OCI-LY7 (cell line): ENCODE measurements around the gene SNX20. TPM values are rescaled to one million over a fixed set of nuclear protein-coding genes. Genes with fewer than 3 reads are reported as not detected.

Experiments used
- BruUV-seq: library from RNA; stranded (reverse); fragments of 400-500 nt; replicated peaks from 2 replicates; lab custom pipeline; 2021; lab: Mats Ljungman, UMichigan
- CTCF ChIA-PET: fragments of 300-600 bp; sonication (Branson Sonifier 250); formaldehyde crosslinking; loops from one replicate; lab custom pipeline; 2022; ENCODE audit warnings: antibody characterized with exemption; ENCODE audit not compliant: unreplicated experiment; lab: Charles Lee
- POLR2A ChIA-PET: fragments of 300-600 bp; sonication (Branson Sonifier 250); formaldehyde crosslinking; loops from one replicate; lab custom pipeline; 2022; ENCODE audit warnings: antibody characterized with exemption; lab: Charles Lee
- DNase-seq: peaks from one replicate; pipeline ENCODE4 v3.0.0-alpha.2; 2015; ENCODE audit warnings: low spot score
- H2AFZ ChIP-seq: fragments of 200-600 bp; sonication (generic), shearing (Covaris generic); 2 replicates; pipeline ENCODE4 v1.6.1; 2014; ENCODE audit warnings: mild to moderate bottlenecking, antibody characterized with exemption, low read length, moderate library complexity
- H3K27ac ChIP-seq: fragments of 200-600 bp; sonication (generic); 2 replicates; pipeline ENCODE4 v1.5.1; 2014; ENCODE audit warnings: mixed run types, low read depth, mild to moderate bottlenecking, moderate library complexity, low read length, inconsistent platforms; ENCODE audit not compliant: poor library complexity, severe bottlenecking
- H3K36me3 ChIP-seq: fragments of 200-600 bp; sonication (generic); 2 replicates; pipeline ENCODE4 v1.6.1; 2014; ENCODE audit warnings: mild to moderate bottlenecking, antibody characterized with exemption, low read length, moderate library complexity, mixed read lengths; ENCODE audit not compliant: insufficient read depth
- H3K4me1 ChIP-seq: fragments of 200-600 bp; sonication (generic); 2 replicates; pipeline ENCODE4 v1.5.1; 2014; ENCODE audit warnings: mild to moderate bottlenecking, low read length; ENCODE audit not compliant: insufficient read depth, poor library complexity, severe bottlenecking
- H3K4me2 ChIP-seq: fragments of 200-600 bp; sonication (generic); 2 replicates; pipeline ENCODE4 v1.6.1; 2014; ENCODE audit warnings: mild to moderate bottlenecking, low read length
- H3K4me3 ChIP-seq: fragments of 200-600 bp; sonication (generic); 2 replicates; pipeline ENCODE4 v1.5.1; 2014; ENCODE audit warnings: mild to moderate bottlenecking, low read depth, low read length; ENCODE audit not compliant: poor library complexity, severe bottlenecking
- H3K79me2 ChIP-seq: fragments of 200-600 bp; sonication (generic); 2 replicates; pipeline ENCODE4 v1.6.1; 2016; ENCODE audit warnings: low read depth, mild to moderate bottlenecking, low read length, moderate library complexity, mixed read lengths; ENCODE audit not compliant: insufficient read depth
- H3K9me2 ChIP-seq: fragments of 200-600 bp; sonication (generic); 2 replicates; pipeline ENCODE4 v1.6.1; 2016; ENCODE audit warnings: mild to moderate bottlenecking, low read length, mixed read lengths; ENCODE audit not compliant: insufficient read depth
- H3K9me3 ChIP-seq: fragments of 200-600 bp; sonication (generic); 2 replicates; pipeline ENCODE4 v1.6.1; 2014; ENCODE audit warnings: mild to moderate bottlenecking, mixed run types, low read length, mixed read lengths
- H4K20me1 ChIP-seq: fragments of 200-600 bp; sonication (generic); 2 replicates; pipeline ENCODE4 v1.6.1; 2014; ENCODE audit warnings: mild to moderate bottlenecking, antibody characterized with exemption, low read length, moderate library complexity, mixed read lengths; ENCODE audit not compliant: insufficient read depth
- CTCF ChIP-seq: fragments of 200-600 bp; sonication (generic); conservative IDR thresholded peaks from 2 replicates; pipeline ENCODE4 v1.5.1; 2014; ENCODE audit warnings: mild to moderate bottlenecking, antibody characterized with exemption, low read length, moderate library complexity, mixed read lengths
- EZH2phosphoT487 ChIP-seq: fragments of 200-600 bp; sonication (generic); IDR thresholded peaks from 2 replicates; pipeline ENCODE4 v1.6.1; 2018; ENCODE audit warnings: low read depth, borderline replicate concordance, mild to moderate bottlenecking, mixed run types, antibody characterized with exemption, low read length, moderate library complexity, mixed read lengths
- intact Hi-C: fragments of 100-400 bp; cut with micrococcal nuclease; formaldehyde crosslinking; loops from one replicate; pipeline ENCODE4 v1.10.0; 2022; ENCODE audit not compliant: unreplicated experiment
- total RNA-seq, 2 experiments: library from RNA; depleted of rRNA in 1 of 2; stranded (reverse); fragments of >200 nt in 1 of 2; shearing (Covaris generic) in 1 of 2; gene quantifications; 2 replicates each; pipeline ENCODE4 v1.2.3, GENCODE V29; 2014 to 2022

SNX20 gene
- total RNA-seq, 2 experiments from 2014 or later, result 1.3 to 5.8 TPM

DNA sequence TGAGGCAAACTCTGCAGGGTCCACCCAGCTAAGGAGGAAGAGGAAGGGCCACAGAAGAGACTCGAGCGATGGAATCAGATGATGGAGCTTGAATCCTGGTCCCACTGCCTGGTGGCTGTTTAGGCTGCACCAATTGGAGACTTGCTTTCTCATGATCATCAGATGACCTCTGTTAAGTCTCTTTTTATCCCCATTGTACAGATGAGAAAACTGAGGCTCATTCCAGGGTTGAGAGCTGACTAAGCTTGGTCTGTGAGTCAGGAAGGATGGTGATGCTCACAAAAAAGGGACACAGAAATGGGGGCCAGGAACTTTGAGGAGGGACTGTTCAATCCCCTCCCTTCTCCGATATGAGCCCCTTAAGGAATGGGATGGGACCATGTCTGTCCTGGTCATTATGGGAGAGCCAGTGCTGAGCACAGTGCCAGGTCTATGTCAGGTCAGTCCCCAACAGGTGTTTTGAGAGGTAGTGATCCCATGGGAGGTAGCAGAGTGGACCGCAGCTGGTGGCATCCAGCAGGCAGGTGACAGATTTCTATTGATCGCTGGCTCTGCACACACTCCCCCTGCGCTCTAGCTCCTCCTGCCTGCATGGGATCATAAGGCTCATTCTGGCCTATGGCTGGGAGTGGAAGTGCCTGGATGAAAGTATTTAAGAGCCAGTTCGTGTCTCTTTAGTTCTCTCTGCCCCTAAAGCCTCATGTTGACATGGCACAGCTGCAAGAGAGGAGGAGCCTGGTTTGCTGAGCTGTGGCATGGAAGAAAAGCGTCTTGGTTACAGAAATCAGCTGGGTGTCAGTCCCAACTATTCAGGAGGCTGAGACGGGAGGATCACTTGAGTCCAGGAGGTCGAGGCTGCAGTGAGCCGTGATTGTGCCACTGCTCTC is 27.2 kb downstream of the SNX20 start:
- Histone ChIP-seq H3K27ac (no peak overlapping the region), H4K20me1 (no peaks in the 10 kb centered on the region), H3K4me1 (no peaks in the 10 kb centered on the region), H3K36me3 (no peaks in the 10 kb centered on the region), H2AFZ (no peak overlapping the region), H3K9me3 (no peaks in the 10 kb centered on the region), H3K4me2 (no peak overlapping the region), H3K4me3 (no peak overlapping the region), H3K9me2 (no peaks in the 10 kb centered on the region), H3K79me2 (no peaks in the 10 kb centered on the region)
- ChIA-PET POLR2A (no interaction called here), CTCF (interaction anchor here (1.2 kb wide), 1 partner anchor 10 kb away, joined by 3 read pairs; no protein-coding TSS in a partner anchor)
- BruUV-seq, result no TSS peak
- TF ChIP-seq CTCF, result no peak
- TF ChIP-seq EZH2phosphoT487, result no peak
- no peak for DNase-seq
- intact Hi-C loops, result no loop called here

- TF ChIP-seq CTCF, result no peak
- no peak for TF ChIP-seq EZH2phosphoT487
- DNase-seq, result no peak
- no peaks in the 10 kb centered on the region for H3K9me2 ChIP-seq
- no peak overlapping the region for H2AFZ ChIP-seq
- H3K4me3 ChIP-seq, result no peak overlapping the region
- H3K27ac ChIP-seq, result no peak overlapping the region
- CTCF ChIA-PET, result interaction anchor here (1.2 kb wide), 1 partner anchor 11 kb away, joined by 3 read pairs; no protein-coding TSS in a partner anchor
- H4K20me1 ChIP-seq, result no peaks in the 10 kb centered on the region
- H3K9me3 ChIP-seq, result no peaks in the 10 kb centered on the region
- no peak overlapping the region for H3K4me2 ChIP-seq
- intact Hi-C loops, result no loop called here
- H3K4me1 ChIP-seq, result no peaks in the 10 kb centered on the region
- H3K79me2 ChIP-seq, result no peaks in the 10 kb centered on the region
- POLR2A ChIA-PET, result no interaction called here
- no peaks in the 10 kb centered on the region for H3K36me3 ChIP-seq
- no TSS peak for BruUV-seq
Measured at GRCh38 chr16:50652836-50653425, 28.2 kb downstream of the SNX20 start.
